DMS153 (cell line): ENCODE results near the gene EEF2KMT.
"Not testable (repeated sequence)": the region's sequence is repeated elsewhere in the genome, so short reads cannot be mapped to it uniquely, and the experiment has no call there.

ENCODE experiments used
- DNase-seq: peaks from one replicate; lab custom pipeline; 2025; lab: John Stamatoyannopoulos, UW

EEF2KMT gene

DNA sequence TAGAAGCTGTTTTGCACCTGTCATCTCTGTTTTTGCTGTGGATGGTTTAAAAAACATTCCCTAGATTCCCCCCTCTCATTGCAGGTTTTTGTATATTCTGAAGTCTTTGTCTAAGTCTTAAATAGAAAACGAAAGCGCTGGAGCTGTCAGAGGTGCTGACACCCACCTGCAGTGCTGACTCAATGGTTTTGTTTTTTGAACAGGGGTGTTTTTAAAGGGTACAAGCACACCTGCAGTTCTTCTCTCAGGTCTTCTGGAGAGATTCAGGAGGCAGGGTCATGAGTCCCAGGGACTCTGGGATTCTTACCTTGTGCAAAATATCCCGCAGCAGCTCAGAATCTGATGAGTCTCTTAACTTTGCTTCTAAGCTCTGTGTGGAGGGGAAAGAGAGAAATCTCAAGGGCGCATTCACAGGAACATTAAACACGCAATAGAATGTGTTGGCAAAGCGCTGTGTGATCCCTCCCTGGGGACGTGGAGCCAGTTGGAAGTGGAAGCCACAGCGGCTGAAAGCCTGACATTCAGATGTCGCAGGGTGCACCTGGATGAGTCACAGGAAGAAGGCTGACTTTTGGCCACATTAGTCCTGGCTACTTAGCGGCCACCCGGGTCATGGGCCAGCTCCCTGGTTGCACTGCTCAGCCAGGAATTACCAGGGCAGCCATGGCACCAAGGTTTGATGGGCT lies 2.3 kb downstream of the EEF2KMT start:
- DNase-seq: not testable (repeated sequence)

DNA sequence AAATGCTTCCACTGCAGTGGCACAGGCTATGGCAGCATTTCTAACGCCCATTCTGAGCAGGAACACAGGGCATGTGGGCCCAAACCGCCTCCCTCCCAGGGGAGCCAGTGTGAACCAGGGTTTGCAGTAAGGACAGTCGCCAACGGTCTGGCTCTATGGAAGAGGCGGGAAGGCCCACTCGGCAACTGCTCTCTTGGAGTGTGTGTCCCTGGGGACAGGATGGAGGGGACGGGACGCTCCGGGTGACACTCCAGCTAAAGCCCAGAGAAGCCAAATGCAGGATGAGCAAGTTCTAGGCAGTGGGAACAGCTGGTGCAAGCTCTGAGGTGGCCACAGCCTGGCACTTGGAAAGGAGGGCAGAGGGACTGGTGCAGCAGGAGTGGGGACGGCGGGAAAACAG lies 3.8 kb downstream of the EEF2KMT start:
- DNase-seq: not testable (repeated sequence)

DNA sequence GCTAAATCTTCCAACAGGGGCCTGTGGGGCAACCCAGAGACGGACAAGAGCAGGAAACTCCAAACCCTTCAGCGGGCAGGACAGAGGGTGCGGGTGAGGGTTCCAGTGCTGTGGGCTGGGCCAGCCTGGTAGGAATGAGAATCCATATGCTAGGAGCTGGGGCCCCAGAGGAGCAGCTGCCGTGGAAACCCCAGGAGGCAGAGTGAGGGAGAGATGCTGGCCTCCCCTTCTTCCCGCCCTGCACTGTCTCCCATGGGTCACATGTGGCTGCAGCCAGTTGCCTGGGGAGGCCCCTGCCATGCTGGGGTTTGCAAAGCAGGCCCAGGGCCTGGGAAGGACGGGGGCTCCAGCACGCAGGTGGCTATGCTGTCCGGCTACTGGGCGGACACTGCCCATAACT lies 4.5 kb downstream of the EEF2KMT start:
- DNase-seq: not testable (repeated sequence)

DNA sequence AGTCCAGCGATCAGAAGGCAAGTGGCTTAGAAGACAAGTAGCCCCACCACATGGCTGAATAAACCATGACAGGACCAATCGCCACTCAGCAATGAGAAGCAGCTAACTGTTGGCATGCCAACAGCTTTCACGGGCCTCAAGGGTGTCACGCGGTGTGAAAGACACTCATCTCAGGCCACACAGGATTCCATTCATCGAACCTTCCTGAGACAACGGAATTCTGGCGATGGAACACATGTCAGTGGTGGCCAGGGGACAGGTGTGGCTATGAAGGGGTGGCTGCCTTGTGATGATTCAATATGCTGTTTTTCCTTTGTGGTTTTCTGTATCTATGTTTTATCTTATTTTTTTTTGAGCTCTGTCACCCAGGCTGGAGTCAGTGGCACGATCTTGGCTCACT lies 7.0 kb downstream of the EEF2KMT start:
- not testable (repeated sequence) for DNase-seq

DNA sequence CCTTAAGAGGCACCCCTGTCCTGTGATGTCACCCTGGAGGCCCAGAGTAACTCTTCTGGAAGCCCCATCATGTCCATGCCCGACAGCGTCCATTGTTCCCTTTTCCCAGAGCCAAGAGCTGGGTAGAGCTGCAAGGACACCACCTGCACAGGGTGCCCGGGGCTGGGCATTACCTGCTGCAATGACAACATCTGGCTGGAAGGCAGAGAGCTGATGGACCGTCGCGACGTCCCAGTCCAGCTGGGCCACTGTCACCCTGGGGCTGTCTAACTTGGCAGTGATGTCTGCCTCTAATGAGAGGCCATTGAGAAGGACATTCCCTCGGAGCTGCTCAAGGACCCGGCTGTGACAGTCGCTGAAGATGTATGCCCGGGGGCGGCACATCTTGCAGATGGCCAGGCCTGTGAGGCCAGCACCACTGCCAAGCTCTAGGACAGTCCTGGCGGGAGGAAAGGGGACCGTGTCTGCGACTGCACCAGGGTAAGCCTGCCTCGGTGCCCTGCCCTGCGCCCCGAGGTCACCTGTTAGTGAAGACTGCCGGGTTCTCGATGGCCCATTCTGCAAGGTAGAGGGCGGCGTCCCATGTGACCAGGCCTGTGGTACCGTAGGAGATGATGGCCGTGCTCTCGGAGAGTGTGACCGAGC lies 7.6 kb downstream of the EEF2KMT start:
- DNase-seq: not testable (repeated sequence)

DNA sequence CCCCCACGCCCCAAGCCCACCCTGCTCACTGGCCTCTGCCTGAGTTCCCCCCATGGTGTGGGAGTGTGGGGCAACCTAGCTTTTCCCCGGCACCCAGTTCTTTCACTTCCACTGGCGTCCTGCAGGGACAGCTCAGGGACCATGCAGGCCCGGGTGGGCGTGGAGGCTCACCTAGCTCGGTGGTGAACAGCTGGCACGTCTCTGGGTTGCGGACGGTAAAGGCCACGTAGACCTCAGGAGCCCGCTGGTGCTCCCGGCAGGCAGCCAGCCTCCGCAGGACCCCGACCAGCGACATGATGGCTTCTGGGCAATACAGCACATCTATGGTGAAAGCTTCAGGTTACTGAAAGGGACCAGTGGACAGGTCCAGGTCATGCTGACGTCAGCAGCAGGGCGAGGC lies 8.7 kb downstream of the EEF2KMT start:
- DNase-seq: not testable (repeated sequence)

DNA sequence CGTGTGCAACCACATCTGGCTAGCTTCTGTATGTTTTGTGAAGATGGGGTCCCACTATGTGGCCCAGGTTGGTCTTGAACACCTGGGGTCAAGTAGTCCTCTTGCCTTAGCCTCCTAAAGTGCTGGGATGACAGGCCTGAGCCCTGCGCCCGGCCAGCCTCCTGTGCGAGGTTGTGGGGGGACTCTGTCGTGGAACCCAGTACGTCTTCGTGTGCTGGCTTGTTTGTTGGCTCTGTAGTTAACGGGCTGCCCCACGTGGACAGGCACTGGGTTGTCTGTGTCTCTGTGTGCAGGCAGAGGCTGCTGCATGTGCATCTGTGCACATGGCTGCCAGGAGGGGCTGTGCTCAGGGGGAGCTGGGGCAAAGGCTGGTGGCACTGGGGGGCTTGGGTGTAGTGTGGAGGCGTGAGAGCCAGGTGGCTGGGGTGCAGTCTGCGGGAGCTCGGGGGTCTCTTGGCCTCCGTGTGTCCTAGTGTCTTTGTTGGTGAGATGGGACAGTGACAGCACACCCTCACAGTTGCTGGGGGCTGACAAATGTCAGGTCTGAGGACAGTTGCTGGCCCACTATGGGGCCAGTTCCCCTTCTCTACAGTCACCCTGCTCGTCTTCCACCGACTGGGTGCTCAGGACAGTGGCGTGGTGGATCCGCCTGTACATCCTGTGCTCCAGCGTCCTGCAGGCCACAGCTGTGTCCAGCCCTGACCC lies 9.4 kb downstream of the EEF2KMT start:
- not testable (repeated sequence) for DNase-seq

DNA sequence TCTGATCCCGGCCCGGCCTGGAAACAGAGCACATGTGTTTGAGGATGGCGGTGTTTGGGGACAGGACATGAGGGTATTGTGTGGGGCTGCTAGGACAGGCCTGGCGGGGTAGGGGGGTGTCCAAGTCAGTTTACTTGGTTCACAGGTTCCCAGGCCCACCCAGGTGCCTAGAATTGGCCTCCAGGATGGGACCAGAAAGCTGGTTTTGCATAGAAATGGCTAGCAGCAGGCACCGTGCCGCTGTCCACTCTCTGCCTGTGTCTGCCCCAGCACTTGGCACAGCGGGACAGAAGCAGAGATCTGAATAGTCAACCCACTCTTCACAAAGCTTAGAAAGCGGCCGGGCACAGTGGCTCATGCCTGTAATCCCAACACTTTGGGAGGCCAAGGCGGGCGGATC lies 11.9 kb downstream of the EEF2KMT start:
- not testable (repeated sequence) for DNase-seq

DNA sequence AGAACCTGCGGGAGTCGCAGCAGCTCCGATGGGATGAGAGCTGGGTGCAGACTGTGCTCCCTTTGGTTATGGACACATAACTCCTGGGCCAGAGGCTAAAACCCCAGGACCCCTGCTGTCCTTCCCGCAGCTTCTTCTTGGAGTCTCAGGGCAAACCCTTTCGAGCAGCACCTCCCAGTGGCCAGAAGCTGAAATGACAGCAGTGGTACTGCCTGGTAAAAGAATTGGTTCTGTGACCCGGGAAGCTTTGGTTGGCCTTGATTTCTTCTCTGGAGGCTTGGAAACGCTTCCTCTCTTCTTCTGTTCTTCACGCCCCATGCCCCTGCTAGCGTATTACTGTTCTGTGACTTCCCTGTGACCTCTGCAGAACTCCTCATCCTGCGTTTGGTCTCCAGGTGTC lies 12.8 kb downstream of the EEF2KMT start:
- DNase-seq: not testable (repeated sequence)

DNA sequence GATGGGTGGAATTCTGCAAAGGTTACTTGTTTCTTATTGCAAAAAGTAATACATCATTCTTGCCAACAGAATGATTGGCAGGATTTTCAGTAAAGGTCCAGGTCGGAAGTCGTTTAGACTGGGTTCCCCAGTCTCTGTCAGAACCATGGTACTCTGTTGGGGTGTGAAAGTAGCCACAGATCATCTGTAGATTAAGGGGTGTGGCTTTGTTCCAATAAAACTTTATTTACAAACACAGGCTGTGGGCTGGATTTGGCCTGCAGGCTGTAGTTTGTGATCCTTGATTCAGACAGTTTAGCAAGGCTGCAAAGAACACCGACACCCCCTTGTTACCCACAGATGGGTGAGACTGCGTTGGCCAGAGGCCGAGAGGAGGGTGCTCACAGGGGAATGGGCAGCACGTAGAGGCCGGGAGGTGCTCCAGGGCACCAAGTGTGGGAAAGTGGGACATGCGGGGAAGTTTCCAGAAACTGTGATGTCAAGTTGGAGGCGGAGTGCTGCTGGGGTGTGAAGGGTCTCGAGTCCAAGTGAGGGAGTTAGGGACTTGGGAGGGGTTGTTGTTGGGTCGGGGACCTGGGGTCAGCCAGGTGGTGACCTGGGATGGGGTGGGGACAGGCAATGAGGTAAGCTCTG lies 13.4 kb downstream of the EEF2KMT start:
- not testable (repeated sequence) for DNase-seq

DNA sequence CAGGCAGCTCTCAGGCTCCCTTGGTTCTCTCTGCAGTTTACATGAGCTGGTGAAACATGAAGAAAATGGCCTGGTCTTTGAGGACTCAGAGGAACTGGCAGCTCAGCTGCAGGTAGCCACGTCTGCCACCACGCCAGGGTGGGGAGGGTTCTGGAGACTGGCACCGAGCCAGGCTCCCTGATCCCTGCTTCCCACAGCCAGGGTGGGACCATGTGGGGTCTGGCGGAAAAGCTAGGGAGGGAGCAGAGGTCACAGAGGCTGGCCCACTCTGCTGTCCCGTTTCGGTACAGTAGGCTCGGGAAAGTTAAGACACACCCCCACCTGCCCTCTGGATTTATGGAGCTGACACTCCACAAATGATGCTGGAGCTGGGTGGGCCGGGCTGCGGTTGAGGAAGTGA lies 13.9 kb downstream of the EEF2KMT start:
- DNase-seq: not testable (repeated sequence)

DNA sequence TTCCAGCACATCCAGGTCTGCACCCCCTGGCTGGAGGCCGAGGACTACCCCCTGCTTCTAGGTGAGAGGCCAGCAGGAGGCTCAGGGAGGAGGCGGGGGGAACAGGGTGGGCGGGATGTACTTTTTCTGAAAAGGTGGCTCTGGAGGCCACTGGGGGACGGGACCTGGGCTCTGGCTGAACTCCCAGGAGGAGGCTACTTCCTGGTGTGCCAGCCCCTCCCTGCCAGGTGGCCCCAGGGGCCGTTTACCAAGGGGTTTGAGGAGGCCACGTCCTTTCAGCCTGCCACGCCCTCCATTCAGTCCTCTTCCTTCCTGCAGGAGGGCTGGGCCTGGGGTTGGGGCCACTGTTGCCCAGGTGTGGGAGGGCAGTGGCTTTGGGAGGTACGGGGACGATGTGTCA lies 16.6 kb downstream of the EEF2KMT start:
- DNase-seq: peak; percentile 64

DNA sequence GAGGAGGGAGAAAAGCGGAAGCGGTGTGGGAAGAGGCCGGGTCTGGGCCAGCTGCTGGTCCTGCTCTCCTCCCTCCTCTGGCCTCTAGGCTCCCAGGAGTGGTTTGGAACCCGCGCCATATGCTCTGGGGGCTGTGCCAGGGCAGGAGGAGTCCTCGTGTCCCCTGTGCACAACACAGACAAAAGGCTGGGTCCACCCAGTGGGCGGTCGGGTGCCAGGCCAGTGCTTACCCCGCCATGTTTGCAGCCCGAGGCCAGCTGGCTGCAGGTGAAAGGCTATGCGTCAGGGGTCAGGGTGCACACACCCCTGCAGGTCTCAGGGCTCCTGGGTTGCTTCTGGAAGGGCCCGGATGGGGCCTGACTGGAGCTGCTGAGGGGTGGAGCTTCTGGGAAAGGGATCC lies 17.1 kb downstream of the EEF2KMT start:
- not testable (repeated sequence) for DNase-seq

DNA sequence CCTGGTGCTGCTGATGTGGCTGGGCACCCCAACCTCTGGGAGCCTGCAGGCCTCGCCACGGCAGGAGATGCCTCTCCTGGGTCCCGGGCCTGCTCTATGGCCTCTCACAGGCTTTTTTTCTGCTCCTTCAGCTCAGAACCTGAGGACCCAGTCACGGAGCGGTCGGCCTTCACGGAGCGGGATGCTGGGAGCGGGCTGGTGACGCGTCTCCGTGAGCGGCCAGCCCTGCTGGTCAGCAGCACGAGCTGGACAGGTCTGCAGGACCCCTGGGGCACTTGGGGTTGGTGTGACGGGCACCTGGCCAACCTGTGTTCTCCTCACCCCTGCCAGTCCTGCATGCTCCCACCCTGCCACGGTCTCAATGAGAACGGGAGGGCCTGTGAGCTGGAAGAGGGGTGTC lies 19.0 kb downstream of the EEF2KMT start:
- DNase-seq: no peak

DNA sequence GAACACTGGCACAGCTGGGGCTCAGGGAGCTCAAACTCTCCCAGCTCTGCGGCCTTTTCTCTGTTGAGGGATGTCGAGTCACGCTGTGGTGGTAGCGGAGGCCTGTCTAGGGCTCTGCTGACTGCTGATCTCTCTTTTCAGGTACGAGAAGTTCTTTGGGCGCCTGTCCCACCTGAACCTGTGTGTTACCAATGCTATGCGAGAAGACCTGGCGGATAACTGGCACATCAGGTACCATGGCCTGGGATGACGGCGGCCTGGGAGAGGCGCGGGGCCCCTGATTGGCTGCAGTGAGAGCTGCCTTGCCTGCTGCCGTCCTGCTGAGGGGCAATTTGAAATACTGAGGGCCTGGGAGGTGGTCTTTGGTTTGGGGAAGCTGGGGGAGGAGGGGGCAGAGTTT lies 20.3 kb downstream of the EEF2KMT start:
- no peak for DNase-seq

DNA sequence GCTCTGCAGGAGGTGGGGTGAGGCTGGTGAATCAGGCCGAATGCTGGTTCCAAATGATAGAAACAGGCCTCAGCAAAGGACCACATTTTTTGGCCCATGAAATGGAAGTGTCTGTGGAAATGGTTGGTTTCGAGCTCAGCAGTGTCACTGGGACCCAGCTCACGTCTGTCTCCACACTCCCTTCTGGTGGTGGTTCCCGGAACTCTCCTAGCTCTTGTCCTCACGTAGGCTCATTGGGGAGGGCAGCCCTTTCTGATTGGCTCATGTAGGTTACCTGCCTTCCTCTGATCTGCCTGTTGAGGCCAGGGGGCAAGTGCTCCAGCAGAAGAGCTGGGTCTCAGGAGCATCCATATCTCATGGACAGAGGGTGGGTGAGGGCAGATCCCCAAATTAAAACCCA lies 22.0 kb downstream of the EEF2KMT start:
- DNase-seq: no peak

DNA sequence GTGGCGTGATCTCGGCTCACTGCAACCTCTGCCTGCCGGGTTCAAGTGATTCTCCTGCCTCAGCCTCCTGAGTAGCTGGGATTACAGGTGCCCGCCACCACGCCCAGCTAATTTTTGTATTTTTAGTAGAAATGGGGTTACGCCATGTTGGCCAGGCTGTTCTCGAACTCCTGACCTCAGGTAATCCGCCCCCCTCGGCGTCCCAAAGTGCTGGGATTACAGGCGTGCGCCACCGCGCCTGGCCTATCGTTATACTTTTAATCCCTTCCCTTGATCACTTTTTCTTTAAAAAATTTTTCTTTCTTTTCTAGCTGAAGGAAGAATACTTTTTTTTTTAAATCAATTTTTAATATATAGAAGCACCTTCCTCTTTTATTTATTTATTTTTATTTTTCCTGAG lies 23.8 kb downstream of the EEF2KMT start:
- not testable (repeated sequence) for DNase-seq

DNA sequence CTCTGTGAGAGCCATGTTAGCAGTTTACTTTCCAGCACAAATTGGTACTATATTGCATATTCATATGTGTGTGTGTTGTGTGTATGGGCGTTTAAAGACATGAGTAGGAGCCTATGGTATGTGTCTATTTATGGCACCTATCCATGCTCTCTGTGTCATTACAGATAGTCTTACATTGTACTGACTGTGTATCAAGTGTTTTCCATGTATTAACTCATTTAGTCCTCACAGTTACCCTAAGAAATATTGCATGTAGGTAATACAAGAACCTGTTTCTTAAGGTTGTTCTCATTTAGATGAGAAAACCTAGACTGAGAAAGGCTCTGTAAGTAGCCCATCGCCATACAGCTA lies 24.3 kb downstream of the EEF2KMT start:
- no peak for DNase-seq

DNA sequence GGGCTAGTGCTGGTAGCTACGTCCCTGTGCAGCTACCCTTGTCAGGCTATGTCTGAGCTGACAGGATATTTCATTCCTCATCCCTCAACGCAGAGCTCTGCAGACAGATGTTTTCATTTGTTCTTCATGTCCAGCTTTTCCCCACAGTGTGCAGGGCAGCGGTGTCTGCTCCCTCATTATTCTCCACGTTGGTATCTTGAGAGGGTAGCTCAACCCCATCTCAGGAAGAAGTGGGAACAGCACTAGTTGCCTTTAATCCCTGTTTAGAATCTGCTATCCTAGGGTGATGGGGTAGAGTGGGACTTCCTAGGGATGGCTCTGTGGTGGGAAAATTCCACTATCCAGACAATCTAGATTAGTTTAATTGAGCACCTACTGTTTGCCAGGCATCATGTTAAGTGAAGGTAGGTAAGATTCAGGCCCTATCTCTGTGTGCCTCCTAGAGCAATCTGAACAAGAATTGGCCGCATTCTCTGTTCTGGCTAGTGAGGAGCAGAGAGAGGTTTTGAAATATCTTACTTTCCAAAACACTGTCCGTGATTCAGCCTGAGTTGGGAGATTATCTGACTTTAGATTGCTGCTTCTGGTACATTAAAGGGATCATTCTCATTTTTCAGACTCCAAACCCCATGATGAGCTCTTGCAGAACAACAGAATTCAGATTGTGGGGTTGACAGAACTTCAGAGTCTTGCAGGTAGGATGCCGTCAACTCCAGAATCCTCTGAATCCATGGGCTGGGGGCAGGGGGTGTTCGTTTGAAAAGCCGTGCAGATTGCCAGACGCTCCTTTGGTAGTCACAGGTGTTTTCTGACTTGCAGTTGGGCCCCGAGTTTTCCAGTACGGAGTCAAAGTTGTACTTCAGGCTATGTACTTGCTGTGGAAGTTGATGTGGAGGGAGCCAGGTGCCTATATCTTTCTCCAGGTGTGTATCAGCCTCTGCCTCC lies 25.0 kb downstream of the EEF2KMT start:
- no peak for DNase-seq

DNA sequence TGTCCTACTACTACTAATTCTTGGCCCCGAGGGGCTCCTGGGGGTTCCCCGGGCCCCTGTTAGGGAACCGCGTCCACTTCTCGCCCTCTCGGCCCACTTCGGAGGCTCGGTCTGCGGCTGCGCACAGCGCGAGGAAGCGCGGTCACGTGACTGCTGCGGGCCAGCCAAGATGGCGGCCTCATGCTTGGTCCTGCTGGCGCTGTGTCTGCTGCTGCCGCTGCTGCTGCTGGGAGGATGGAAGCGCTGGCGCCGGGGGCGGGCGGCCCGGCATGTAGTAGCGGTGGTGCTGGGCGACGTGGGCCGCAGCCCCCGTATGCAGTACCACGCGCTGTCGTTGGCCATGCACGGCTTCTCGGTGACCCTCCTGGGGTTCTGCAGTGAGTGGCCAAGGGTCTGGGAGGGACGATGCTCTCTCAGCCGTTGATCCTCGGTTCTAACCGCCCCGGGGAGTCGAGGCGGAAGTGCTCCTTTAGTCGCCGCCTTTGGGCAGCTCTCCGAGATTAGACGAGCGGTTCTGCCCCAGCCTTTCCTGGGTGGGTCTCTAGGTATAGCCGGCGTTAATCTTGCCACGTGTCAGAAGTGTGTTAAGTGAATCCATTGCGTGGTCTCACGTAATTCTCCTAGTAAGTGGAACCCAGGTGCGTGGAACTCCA lies 25.8 kb downstream of the EEF2KMT start, which contains the start of gene ALG1:
TSS of gene ALG1 (plus strand) at position 163 of the 653 bp plus-strand sequence. CDS start at position 170, 7 bp downstream.
- DNase-seq: peak; percentile 49

DNA sequence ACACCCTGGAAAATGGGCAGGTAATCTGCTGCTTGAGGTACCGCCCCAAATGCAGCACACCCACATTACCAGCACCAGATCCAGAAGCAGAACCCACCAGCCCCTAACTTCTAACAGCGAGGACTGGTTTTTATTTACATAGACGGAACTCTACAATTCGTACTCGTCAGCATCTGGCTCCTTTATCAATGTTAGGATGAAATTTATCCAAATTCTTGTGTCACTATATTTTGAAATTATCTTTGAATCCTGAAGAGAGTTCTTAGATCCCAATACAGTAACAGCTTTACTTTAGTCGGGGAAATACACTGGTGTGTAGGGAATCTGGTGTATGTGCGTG lies 26.3 kb downstream of the EEF2KMT start:
- DNase-seq: no peak
